PC-3 (cell line): ENCODE data around the gene KMT5B. TPM values are rescaled to one million over a fixed set of nuclear protein-coding genes. Genes with fewer than 3 reads are reported as not detected.

Source experiments
- ATAC-seq: fragments of 200-7000 bp; cut with Tn5 transposase; 2 replicates; pipeline ENCODE4 v1.9.1; 2020; ENCODE audit warnings: mild to moderate bottlenecking, moderate library complexity
- BruUV-seq: library from RNA; stranded (reverse); fragments of 400-500 nt; replicated peaks from 2 replicates; lab custom pipeline; 2021; lab: Mats Ljungman, UMichigan
- CTCF ChIA-PET: fragments of 300-600 bp; sonication (Branson Sonifier 250); formaldehyde crosslinking; loops from one replicate; lab custom pipeline; 2022; ENCODE audit warnings: antibody characterized with exemption; lab: Charles Lee
- POLR2A ChIA-PET: fragments of 300-600 bp; sonication (Branson Sonifier 250); formaldehyde crosslinking; loops from one replicate; lab custom pipeline; 2022; ENCODE audit warnings: antibody characterized with exemption; ENCODE audit not compliant: unreplicated experiment; lab: Charles Lee
- DNase-seq: peaks from one replicate; pipeline ENCODE4 v3.0.0-alpha.2; 2015
- H2AFZ ChIP-seq: fragments of 300-600 bp; sonication (generic); 2 replicates; pipeline ENCODE4 v1.6.0; 2016; ENCODE audit warnings: antibody characterized with exemption, low read length
- H3F3A ChIP-seq: fragments of 300-600 bp; sonication (generic); one replicate; pipeline ENCODE4 v1.6.0; 2017; ENCODE audit warnings: antibody characterized with exemption, low read length, control low read depth, mild to moderate bottlenecking; ENCODE audit not compliant: unreplicated experiment
- H3K27ac ChIP-seq: fragments of 300-600 bp; sonication (generic); 2 replicates; pipeline ENCODE4 v1.5.1; 2016; ENCODE audit warnings: mild to moderate bottlenecking, low read length
- H3K27me3 ChIP-seq: fragments of 300-600 bp; sonication (generic); 2 replicates; pipeline ENCODE4 v1.6.1; 2016; ENCODE audit warnings: low read length, mixed read lengths
- H3K36me3 ChIP-seq: fragments of 300-600 bp; sonication (generic); 2 replicates; pipeline ENCODE4 v1.6.1; 2016; ENCODE audit warnings: low read depth, mixed run types, low read length, mixed read lengths
- H3K4me1 ChIP-seq: fragments of 300-600 bp; sonication (generic); 2 replicates; pipeline ENCODE4 v1.5.1; 2016; ENCODE audit warnings: low read length; ENCODE audit not compliant: insufficient read depth
- H3K4me2 ChIP-seq: fragments of 300-600 bp; sonication (generic); 2 replicates; pipeline ENCODE4 v1.6.0; 2016; ENCODE audit warnings: low read length
- H3K4me3 ChIP-seq: fragments of 300-600 bp; sonication (generic); 2 replicates; pipeline ENCODE4 v1.5.1; 2016; ENCODE audit warnings: mild to moderate bottlenecking, low read length, mixed read lengths
- H3K79me2 ChIP-seq: fragments of 300-600 bp; sonication (generic); 2 replicates; pipeline ENCODE4 v1.6.1; 2017; ENCODE audit warnings: low read length, mixed read lengths
- H3K9ac ChIP-seq: fragments of 300-600 bp; sonication (generic); 2 replicates; pipeline ENCODE4 v1.6.0; 2016; ENCODE audit warnings: mild to moderate bottlenecking, low read length
- H3K9me2 ChIP-seq: fragments of 300-600 bp; sonication (generic); replicated peaks from 2 replicates; pipeline ENCODE4 v1.6.1; 2016; ENCODE audit warnings: mixed run types, low read length, mixed read lengths
- H3K9me3 ChIP-seq: fragments of 300-600 bp; sonication (generic); 2 replicates; pipeline ENCODE4 v1.6.1; 2016; ENCODE audit warnings: low read length, mixed read lengths
- H4K20me1 ChIP-seq: fragments of 300-600 bp; sonication (generic); 2 replicates; pipeline ENCODE4 v1.6.1; 2016; ENCODE audit warnings: low read length, mixed read lengths
- EZH2 ChIP-seq: fragments of 300-600 bp; sonication (generic); IDR thresholded peaks from one replicate; pipeline ENCODE4 v1.6.1; 2017; ENCODE audit warnings: antibody characterized with exemption, mild to moderate bottlenecking, low read length; ENCODE audit not compliant: unreplicated experiment
- EZH2phosphoT487 ChIP-seq: fragments of 300-600 bp; sonication (generic); IDR thresholded peaks from 2 replicates; pipeline ENCODE4 v1.6.1; 2018; ENCODE audit warnings: mild to moderate bottlenecking, antibody characterized with exemption, low read length, borderline replicate concordance
- intact Hi-C: fragments of 100-400 bp; cut with micrococcal nuclease; formaldehyde crosslinking; loops from 2 replicates; pipeline ENCODE4 v1.9.0; 2023
- total RNA-seq: library from RNA; depleted of rRNA; stranded (reverse); fragments of >200 nt; gene quantifications from 2 replicates; pipeline ENCODE4 v1.2.3, GENCODE V29; 2014
- TF ChIP-seq, protein P1 (sequence below): fragments of 300-600 bp; sonication (generic); conservative IDR thresholded peaks from 2 replicates; pipeline ENCODE4 v1.5.1; 2017; ENCODE audit warnings: antibody characterized with exemption, low read depth, mild to moderate bottlenecking, low read length

KMT5B gene
- total RNA-seq, 1 experiment from 2014 or later, result 19.0 TPM

DNA sequence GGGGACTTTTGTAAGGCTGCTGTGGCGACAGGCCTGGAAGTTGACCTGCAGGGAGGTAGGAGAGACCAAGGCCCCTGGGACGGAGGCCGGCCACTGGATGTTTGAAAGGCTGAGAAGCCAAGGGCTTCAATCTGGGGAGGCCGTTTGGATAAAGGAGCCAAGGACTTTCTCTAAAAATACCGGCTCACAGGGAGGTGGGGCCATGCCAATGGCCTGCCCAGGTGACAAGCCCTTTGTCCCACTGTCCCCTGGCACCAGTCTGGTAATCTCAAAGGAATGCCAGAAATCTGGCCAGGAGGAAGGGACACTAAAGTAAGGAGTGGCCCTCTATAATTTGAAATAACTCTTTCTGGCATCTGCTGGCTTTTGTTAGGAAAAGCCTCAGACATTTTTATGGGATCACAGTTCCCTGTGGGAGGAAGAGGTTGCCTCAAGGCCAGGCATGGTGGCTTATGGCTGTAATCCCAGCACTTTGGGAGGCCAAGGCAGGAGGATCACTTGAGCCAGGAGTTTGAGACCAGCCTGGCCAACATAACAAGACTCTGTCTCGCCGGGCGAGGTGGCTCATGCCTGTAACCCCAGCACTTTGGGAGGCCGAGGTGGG is 90.1 kb downstream of the KMT5B start:
- no TSS peak for BruUV-seq

DNA sequence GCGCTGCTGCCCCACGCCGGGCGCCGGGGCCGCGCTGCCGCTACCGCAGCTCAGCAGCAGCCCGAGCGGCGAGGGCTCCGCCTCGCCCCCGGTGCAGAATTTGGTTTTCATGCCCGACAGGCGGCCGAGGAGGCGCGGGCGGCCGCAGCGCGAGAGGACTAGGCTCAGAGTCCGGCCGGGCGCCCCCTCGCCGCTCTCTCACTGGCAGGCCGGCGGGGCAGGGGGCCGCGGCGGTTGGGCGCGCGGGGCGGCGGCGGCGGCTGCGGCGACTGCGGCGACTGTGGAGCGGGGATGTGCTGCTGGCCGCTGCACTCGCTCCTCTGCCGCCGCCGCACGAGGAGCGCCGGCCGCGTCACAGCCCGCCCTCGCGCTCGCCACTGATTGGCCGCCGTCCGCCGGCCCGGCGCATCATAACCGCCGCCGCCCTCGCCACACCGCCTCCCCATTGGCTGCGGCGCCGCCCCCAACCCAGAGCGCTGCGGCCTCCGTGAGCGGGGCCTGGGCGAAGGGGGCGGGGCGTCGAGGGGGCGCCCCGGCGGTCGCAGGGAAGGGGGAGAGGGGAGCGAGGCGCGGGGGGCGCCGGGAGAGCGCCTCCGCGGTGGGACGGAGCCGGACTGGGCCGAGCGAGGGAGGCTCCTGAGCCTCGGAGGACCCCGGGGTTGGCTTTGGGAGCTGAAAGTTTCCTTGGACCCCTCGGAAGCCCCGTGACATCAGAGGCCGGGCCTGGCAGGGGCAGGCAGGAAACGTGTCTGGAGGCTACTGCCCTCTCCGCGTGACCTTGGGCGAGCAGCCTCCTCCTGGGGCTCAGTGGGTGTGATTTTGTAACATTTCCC is 91.8 kb downstream of the KMT5B start, which contains the start of gene CHKA:
Gene CHKA, minus strand, starts transcription at position 322 of the 833 bp plus-strand sequence. Its CDS starts 211 bp downstream, at position 111.
- Histone ChIP-seq H3K27me3 (no peaks in the 10 kb centered on the region), H3K9me2 (no peaks in the 10 kb centered on the region), H3K79me2 (peaks cover 42% of the 10 kb centered on the region), H3K4me1 (peaks cover 42% of the 10 kb centered on the region), H3K27ac (peak within 1 kb of the TSS; percentile 87), H3K4me3 (peak within 1 kb of the TSS; percentile 92), H3K9me3 (no peaks in the 10 kb centered on the region), H3K36me3 (peaks cover 6% of the 10 kb centered on the region; the same call in 1 of the 2 replicates), H2AFZ (peak within 1 kb of the TSS; percentile 80), H3K9ac (peak within 1 kb of the TSS; percentile 74), H3F3A (no peaks in the 10 kb centered on the region), H3K4me2 (peak within 1 kb of the TSS; percentile 83), H4K20me1 (peaks cover 40% of the 10 kb centered on the region)
- DNase-seq, result peak; percentile 96
- no TSS peak for BruUV-seq
- ChIA-PET CTCF (no interaction called here), POLR2A (interaction anchor here (0.6 to 0.7 kb wide), 2 partner anchors 18 to 316 kb away, joined by 4 to 5 read pairs; no protein-coding TSS in a partner anchor)
- TF ChIP-seq EZH2phosphoT487 (no peak), EZH2 (no peak)
- TF ChIP-seq, protein P1, sequence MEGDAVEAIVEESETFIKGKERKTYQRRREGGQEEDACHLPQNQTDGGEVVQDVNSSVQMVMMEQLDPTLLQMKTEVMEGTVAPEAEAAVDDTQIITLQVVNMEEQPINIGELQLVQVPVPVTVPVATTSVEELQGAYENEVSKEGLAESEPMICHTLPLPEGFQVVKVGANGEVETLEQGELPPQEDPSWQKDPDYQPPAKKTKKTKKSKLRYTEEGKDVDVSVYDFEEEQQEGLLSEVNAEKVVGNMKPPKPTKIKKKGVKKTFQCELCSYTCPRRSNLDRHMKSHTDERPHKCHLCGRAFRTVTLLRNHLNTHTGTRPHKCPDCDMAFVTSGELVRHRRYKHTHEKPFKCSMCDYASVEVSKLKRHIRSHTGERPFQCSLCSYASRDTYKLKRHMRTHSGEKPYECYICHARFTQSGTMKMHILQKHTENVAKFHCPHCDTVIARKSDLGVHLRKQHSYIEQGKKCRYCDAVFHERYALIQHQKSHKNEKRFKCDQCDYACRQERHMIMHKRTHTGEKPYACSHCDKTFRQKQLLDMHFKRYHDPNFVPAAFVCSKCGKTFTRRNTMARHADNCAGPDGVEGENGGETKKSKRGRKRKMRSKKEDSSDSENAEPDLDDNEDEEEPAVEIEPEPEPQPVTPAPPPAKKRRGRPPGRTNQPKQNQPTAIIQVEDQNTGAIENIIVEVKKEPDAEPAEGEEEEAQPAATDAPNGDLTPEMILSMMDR, result no peak
- peak; percentile 83 for ATAC-seq
- intact Hi-C loops, result loop anchor here (5.0 kb wide), 1 partner anchor 84 kb away; the partner anchor contains the start of gene TCIRG1

More for the DNA sequence above, 90.1 kb downstream of the KMT5B start:
- no peaks in the 10 kb centered on the region for H3K27me3 ChIP-seq
- H3K4me2 ChIP-seq, result peak overlapping the region; percentile 70
- H3K4me3 ChIP-seq, result no peak overlapping the region
- TF ChIP-seq, protein P1, result no peak
- TF ChIP-seq EZH2phosphoT487 (no peak), EZH2 (no peak)
- peaks cover 24% of the 10 kb centered on the region for H4K20me1 ChIP-seq
- no peaks in the 10 kb centered on the region for H3K36me3 ChIP-seq
- peak overlapping the region; percentile 87 for H3K27ac ChIP-seq
- H3K9me3 ChIP-seq, result no peaks in the 10 kb centered on the region
- H3K9ac ChIP-seq, result no peak overlapping the region
- peaks cover 25% of the 10 kb centered on the region for H3K79me2 ChIP-seq
- H3K4me1 ChIP-seq, result peaks cover 54% of the 10 kb centered on the region
- DNase-seq (peak; percentile 99), ATAC-seq (peak; percentile 51)
- no peaks in the 10 kb centered on the region for H3K9me2 ChIP-seq
- H2AFZ ChIP-seq, result no peak overlapping the region
- intact Hi-C loops, result loop anchor here (1.0 to 5.0 kb wide), 3 partner anchors 24 to 86 kb away; partner anchors contain the start of gene TCIRG1
- ChIA-PET POLR2A (no interaction called here), CTCF (no interaction called here)
- H3F3A ChIP-seq, result no peaks in the 10 kb centered on the region
